GM19035 (cell line): ENCODE measurements around the gene ESRRA.

ENCODE experiments used
- ATAC-seq: cut with Tn5 transposase; IDR thresholded peaks from one replicate; pipeline ENCODE4 v1.9.1; 2021; ENCODE audit not compliant: unreplicated experiment

Gene ESRRA

DNA sequence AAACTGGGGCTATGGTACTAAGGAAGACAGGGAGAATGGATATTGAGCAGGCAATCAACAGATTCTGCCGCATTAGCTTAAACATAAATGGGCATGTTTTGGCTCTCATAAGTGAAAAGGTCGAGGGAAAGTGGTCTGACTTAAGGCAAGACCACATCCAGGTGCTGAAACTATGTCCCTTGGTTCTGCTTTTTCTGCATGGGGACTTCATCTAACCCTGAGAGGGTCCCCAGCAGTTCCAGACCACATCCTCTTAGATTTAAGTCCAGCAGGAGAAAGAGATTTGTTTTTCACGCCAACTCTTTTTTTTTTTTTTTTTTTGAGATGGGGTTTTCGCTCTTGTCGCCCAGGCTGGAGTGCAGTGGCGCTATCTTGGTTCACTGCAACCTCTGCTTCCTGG, 59.1 kb downstream of the ESRRA start:
- no peak for ATAC-seq

- no peak for ATAC-seq
Measured at GRCh38 chr11:64364911-64365310, 59.6 kb downstream of the ESRRA start.
